GM12891 (cell line): ENCODE results near the gene GRM1.

Experiments
- DNase-seq: peaks from one replicate; pipeline ENCODE4 v3.0.0; 2011; ENCODE audit warnings: low spot score; ENCODE audit not compliant: insufficient read length
- FAIRE-seq: peaks from 2 replicates; lab custom pipeline; 2011; peaks lifted over from hg19 to GRCh38; lab: Jason Lieb, UNC
- PAX5 ChIP-seq: IDR thresholded peaks from 2 replicates; pipeline ENCODE4 v1.6.1; 2011; ENCODE audit warnings: low read length, moderate library complexity, mild to moderate bottlenecking; ENCODE audit not compliant: insufficient read depth, severe bottlenecking
- POLR2A ChIP-seq: IDR thresholded peaks from 2 replicates; pipeline ENCODE4 v1.6.1; 2011; ENCODE audit warnings: low read depth, low read length, control low read depth
- POLR2AphosphoS5 ChIP-seq: IDR thresholded peaks from 2 replicates; pipeline ENCODE4 v1.6.1; 2011; ENCODE audit warnings: low read depth, low read length, control low read depth
- POU2F2 ChIP-seq: IDR thresholded peaks from 2 replicates; pipeline ENCODE4 v1.6.1; 2011; ENCODE audit warnings: low read depth, mild to moderate bottlenecking, control low read depth, low read length, moderate library complexity
- SPI1 ChIP-seq: IDR thresholded peaks from 2 replicates; pipeline ENCODE4 v1.6.1; 2011; ENCODE audit warnings: low read depth, low read length, control low read depth
- TAF1 ChIP-seq: IDR thresholded peaks from 2 replicates; pipeline ENCODE4 v1.6.1; 2011; ENCODE audit warnings: low read depth, low read length, control low read depth

The GRM1 gene

DNA sequence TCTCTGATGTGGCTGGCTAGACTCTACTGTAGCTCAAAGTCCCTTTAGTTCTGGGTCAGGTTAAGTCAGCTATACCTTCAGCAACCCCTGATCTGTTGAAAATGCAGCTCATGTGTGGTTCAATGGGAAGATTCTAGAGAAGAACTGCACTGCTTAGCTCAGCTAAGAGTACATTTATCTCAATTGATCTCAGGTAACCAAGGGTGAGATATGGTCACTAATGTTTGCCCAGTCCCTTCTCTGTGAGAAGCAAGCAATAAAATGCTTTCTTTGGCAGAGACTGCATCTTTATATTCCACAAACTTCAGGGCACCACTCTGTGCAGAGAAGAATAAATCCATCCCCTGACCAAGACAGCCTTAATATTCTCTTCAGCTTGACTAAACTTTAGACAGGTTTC lies 274.1 kb downstream of the GRM1 start:
- TF ChIP-seq POU2F2: no peak
- TF ChIP-seq TAF1: no peak
- TF ChIP-seq SPI1: no peak
- TF ChIP-seq POLR2A: no peak
- no peak for TF ChIP-seq PAX5
- TF ChIP-seq POLR2AphosphoS5: no peak
- FAIRE-seq: no peak
- DNase-seq: no peak

DNA sequence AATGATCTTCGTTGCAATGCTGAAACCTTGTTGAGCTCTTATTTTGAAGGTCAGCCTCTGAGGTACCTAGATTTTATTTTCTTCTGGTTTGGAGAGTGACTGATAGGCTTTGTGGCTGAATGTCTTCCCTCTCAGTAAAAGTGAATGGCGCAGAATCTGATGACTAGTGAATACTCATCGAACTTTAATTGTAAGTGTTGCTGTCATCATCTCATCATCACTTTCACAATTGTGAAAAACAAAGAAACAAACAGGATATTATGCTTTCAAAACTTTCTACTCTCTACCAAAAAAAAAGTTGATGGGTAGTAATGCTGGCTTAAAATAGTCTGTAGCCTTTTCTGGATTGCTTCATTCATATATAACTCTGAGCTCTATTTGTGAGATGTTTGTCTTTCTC lies 275.3 kb downstream of the GRM1 start:
- FAIRE-seq (no peak), DNase-seq (no peak)
- no peak for TF ChIP-seq POLR2AphosphoS5
- TF ChIP-seq TAF1: no peak
- no peak for TF ChIP-seq POU2F2
- no peak for TF ChIP-seq POLR2A
- no peak for TF ChIP-seq PAX5
- no peak for TF ChIP-seq SPI1

DNA sequence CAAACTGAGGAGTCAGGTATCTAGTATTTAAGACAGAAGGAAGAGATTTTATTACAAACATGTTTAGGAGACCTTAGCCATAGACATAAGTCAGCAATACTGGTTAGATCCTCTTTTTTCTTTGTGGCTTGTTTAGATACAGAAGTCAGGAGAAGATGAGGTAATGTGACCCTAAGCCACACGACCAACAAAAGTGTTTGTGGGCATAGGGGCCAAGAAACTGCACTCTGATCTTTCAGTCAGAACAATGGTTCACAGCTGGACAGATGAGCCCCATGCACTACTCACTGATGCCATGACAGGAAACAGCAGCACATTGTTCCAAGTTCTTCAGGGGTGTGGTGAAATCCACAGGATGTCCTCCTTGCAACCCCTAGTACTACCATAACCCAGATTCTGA lies 276.2 kb downstream of the GRM1 start:
- TF ChIP-seq TAF1 (no peak), POLR2AphosphoS5 (no peak), PAX5 (no peak), SPI1 (no peak), POLR2A (no peak), POU2F2 (no peak)
- DNase-seq: no peak
- FAIRE-seq: no peak

DNA sequence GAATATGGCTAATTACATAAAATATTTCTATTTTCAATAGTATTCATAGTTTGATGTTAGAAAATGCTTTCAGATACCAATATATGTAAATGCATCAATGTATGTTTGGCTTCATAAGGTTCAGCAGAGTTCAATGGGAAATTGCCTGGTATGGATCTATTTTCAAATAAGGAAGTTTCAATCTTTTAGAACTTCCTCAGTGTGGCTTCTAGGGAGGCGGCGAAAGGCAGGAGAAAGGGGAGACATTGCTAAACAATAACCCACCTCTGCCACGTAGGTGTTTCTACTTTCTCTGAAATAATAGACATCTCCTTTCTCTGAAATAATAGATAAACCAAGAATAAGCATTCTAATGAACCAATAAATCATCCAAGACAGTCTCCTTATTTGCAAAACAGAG lies 277.1 kb downstream of the GRM1 start:
- no peak for TF ChIP-seq PAX5
- TF ChIP-seq SPI1: no peak
- DNase-seq: no peak
- no peak for FAIRE-seq

DNA sequence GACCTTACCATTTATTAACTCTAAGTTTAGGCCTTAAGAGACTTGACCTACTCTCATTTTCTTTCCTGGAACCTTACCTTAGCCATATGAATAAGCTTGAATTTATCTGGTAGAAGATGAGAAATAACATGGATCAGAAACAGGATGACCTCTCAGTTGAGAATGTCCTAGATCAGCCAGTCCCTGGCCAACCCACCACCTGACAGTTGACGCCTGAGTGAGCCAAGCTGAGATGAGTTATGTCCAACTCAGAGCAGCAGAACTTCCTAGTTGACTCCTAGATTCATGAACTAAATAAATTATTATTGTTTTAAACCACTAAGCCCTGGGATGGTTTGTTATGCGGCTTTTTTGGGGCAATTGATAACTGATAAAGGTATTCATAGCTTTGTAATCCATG lies 281.8 kb downstream of the GRM1 start:
- FAIRE-seq (no peak), DNase-seq (no peak)
- TF ChIP-seq POU2F2 (no peak), PAX5 (no peak), POLR2AphosphoS5 (no peak), POLR2A (no peak), TAF1 (no peak), SPI1 (no peak)

DNA sequence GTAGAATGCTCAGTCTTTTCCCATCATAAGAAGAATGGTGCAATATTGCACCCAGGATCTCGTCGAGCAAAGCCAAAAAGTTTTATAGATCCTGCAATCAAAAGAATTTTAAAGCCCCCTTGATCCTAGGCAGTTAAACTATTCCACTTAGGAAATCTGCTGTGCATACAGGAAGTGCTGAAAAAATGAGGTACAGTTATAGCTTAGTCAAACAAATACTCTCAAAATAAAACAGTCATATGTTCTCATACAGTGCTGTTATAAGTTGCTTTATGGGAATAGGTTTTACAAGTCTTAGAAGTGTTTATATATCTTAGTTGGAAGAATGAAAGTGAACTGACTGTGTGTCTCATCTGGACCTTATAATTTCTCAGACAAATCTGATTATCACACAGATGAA lies 282.2 kb downstream of the GRM1 start:
- TF ChIP-seq POLR2A: no peak
- no peak for TF ChIP-seq POU2F2
- TF ChIP-seq POLR2AphosphoS5: no peak
- no peak for TF ChIP-seq TAF1
- no peak for TF ChIP-seq PAX5
- TF ChIP-seq SPI1: no peak
- no peak for DNase-seq

DNA sequence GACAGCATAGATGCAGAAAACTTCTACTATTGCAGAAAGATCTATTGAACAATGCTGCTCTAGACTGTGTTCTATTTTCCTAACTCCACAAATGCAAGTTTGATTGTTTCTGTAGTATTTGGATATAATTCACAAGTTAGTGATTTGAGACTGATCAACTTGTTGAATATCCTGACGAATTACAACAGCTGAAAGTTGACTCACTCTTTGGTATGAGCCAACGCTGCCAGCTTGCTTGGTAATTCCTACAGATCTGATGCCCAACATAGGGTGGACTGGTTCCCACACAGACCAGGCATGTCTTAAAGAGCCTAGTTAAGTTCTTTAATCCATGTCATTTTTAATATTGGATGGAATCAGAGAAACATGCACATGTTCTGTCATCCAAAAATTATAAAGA lies 283.7 kb downstream of the GRM1 start:
- no peak for FAIRE-seq
- no peak for DNase-seq
- TF ChIP-seq TAF1 (no peak), POLR2A (no peak), SPI1 (no peak), POU2F2 (no peak), POLR2AphosphoS5 (no peak), PAX5 (no peak)

More for the DNA sequence above, 282.2 kb downstream of the GRM1 start:
- no peak for FAIRE-seq

DNA sequence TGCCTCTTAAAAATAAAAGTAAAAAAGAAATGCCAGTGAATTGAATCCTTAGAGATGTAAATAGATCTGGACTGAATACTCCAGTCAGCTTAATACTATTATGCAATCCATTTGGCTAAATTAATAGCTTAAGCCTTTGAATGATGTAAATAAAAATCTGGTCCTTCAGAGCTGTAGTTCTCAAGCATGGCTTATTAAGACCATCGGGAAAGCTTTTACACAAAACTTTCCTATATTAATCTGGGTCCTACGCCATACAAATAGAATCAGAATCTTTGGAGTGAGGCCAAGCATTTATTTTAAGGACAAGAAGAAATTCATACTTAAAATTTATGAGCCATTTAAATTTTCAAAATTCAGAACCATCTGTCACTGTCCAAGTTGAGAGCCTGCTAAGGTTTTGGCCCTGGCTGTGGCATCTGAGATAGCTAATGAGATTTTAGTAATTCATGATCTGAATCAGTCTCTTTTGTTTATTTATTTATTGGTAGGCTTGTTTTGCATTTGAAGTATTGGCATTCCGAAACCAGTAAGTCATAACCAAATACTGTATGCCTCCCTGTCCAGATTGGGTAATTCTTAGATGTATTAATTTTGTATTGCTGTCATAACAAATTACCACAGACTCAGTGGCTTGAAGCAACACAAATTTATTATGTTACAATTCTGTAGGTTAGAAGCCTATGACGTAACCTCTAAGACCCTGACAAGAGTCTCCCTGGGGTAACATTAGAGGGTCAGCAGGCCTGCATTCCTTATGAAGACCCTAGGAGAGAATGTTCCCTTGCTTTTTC lies 286.7 kb downstream of the GRM1 start:
- no peak for FAIRE-seq
- TF ChIP-seq PAX5 (no peak), SPI1 (no peak), POU2F2 (no peak), POLR2A (no peak), TAF1 (no peak), POLR2AphosphoS5 (no peak)
- DNase-seq: no peak

DNA sequence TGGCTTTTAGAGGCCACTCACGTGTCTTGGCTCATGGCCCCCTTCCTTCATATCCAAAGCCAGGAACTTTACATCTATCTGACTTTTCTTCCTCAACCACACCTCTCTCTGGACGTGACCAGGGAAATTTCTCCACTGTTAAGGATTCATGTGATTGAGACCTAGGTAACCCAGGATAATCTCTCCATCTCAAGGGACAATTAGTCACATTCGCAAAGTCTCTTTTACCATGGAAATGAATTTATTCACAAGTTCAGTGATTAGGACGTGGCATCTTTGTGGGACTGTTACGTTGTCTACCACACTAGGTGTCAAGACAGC lies 287.3 kb downstream of the GRM1 start:
- TF ChIP-seq PAX5 (no peak), POLR2A (no peak), TAF1 (no peak), POU2F2 (no peak), SPI1 (no peak), POLR2AphosphoS5 (no peak)
- FAIRE-seq (no peak), DNase-seq (no peak)

DNA sequence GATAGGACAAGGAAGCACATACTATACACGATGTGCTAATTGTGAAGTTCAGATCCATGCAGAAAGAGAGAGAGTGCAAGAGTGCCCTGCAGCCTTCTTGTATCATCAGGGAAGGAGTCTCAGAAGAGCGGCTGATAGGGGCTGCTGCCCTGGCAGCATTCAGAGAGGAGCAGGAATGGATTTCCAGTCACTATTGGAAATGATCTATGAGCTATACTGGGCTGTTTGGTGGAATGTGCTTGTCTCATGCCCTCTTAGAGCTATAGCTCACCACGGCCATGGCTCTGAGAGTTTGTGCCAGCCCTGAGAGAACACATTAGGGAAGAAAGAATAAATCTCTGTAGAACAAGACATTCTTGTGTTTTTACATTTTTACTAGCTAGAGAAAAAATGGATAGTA lies 302.2 kb downstream of the GRM1 start:
- DNase-seq (no peak), FAIRE-seq (no peak)
- TF ChIP-seq PAX5: no peak
- TF ChIP-seq POLR2AphosphoS5: no peak
- no peak for TF ChIP-seq SPI1
- no peak for TF ChIP-seq POU2F2

DNA sequence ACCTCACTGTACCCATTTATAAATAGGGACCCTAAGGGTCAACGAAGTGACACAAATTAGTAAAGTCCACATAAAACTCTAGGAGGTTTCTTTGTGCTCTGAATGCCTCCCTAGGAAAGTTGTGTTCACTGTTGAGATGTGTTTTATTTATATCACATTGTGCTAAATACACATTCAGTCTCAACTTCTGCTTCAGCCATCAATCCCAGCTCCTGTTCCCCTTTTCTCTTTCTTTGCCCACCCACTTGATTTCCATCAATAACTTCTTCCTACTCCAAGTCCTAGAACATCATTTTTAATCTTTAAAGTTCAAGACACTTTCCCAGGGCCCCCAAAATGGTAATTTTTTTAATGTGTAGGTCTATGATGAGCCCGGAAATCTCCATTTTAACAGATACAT lies 306.5 kb downstream of the GRM1 start:
- FAIRE-seq (no peak), DNase-seq (no peak)
- TF ChIP-seq POLR2A: no peak
- no peak for TF ChIP-seq POU2F2
- TF ChIP-seq PAX5: no peak
- TF ChIP-seq POLR2AphosphoS5: no peak
- TF ChIP-seq TAF1: no peak
- TF ChIP-seq SPI1: no peak
